KG1 (cell line): ENCODE data around the gene TRAPPC5.
"Not testable (repeated sequence)": the region's sequence is repeated elsewhere in the genome, so short reads cannot be mapped to it uniquely, and the experiment has no call there.

Experiments used
- DNase-seq: peaks from one replicate; lab custom pipeline; 2025; lab: John Stamatoyannopoulos, UW

The TRAPPC5 gene

GRCh38 chr19:7680606-7681339 is at the start of gene TRAPPC5:
Gene TRAPPC5, plus strand, starts transcription at chr19:7680833. Its CDS starts 1,421 bp downstream, at chr19:7682254.
- DNase-seq, result peak; percentile 81

- no peak for DNase-seq
Measured at GRCh38 chr19:7631577-7631976, 49.1 kb upstream of the TRAPPC5 start.

GRCh38 chr19:7632340-7633203 is 48.1 kb upstream of the TRAPPC5 start:
- DNase-seq, result no peak

- no peak for DNase-seq
Measured at GRCh38 chr19:7633698-7634097, 46.9 kb upstream of the TRAPPC5 start, which contains the start of gene PCP2. Gene PCP2, minus strand, starts transcription at chr19:7633719. Its CDS starts 262 bp downstream, at chr19:7633457.

- no peak for DNase-seq
Measured at GRCh38 chr19:7635670-7636069, 45.0 kb upstream of the TRAPPC5 start.

- no peak for DNase-seq
Measured at GRCh38 chr19:7636317-7636690, 44.3 kb upstream of the TRAPPC5 start.

GRCh38 chr19:7636691-7637373 is 43.8 kb upstream of the TRAPPC5 start, which contains the start of gene STXBP2:
Gene STXBP2, plus strand, starts transcription at chr19:7637110. Its CDS starts 40 bp downstream, at chr19:7637150.
- DNase-seq, result peak; percentile 39

- no peak for DNase-seq
Measured at GRCh38 chr19:7637374-7638256, 43.0 kb upstream of the TRAPPC5 start.

- DNase-seq, result no peak
Measured at GRCh38 chr19:7638802-7639465, 41.7 kb upstream of the TRAPPC5 start.

GRCh38 chr19:7639863-7640348 is 40.7 kb upstream of the TRAPPC5 start:
- no peak for DNase-seq

- no peak for DNase-seq
Measured at GRCh38 chr19:7640803-7641202, 39.8 kb upstream of the TRAPPC5 start.

GRCh38 chr19:7641290-7642276 is 39.0 kb upstream of the TRAPPC5 start:
- DNase-seq, result no peak

GRCh38 chr19:7642295-7643030 is 38.2 kb upstream of the TRAPPC5 start:
- no peak for DNase-seq

- DNase-seq, result no peak
Measured at GRCh38 chr19:7643031-7643415, 37.6 kb upstream of the TRAPPC5 start.

GRCh38 chr19:7643629-7644549 is 36.7 kb upstream of the TRAPPC5 start:
- DNase-seq, result not testable (repeated sequence)

- DNase-seq, result no peak
Measured at GRCh38 chr19:7644550-7644877, 36.1 kb upstream of the TRAPPC5 start.

- no peak for DNase-seq
Measured at GRCh38 chr19:7645163-7645562, 35.5 kb upstream of the TRAPPC5 start.
